ENCODE data around the gene SCGB3A2. TPM values are rescaled to one million over a fixed set of nuclear protein-coding genes. Genes with fewer than 3 reads are reported as not detected.
"Not testable (repeated sequence)": the region's sequence is repeated elsewhere in the genome, so short reads cannot be mapped to it uniquely, and the experiment has no call there.

SCGB3A2 gene
- total RNA-seq, 2 experiments from 2014 or later, result not detected

- intact Hi-C loops (cut with DNase I, micrococcal nuclease), result no loop called here
- no peaks in the 10 kb centered on the region for H3K9me3 Mint-ChIP-seq (ENCODE audit: low read depth)
- ATAC-seq (no peak), DNase-seq (no peak)
- H3K4me1 Mint-ChIP-seq, result no peaks in the 10 kb centered on the region
- CTCF ChIA-PET, result no interaction called here
- no peak overlapping the region for H3K4me3 Mint-ChIP-seq
- H3K27me3 Mint-ChIP-seq, result no peaks in the 10 kb centered on the region
- POLR2A ChIA-PET, result interaction anchor here (0.6 kb wide), 1 partner anchor 14 kb away, joined by 4 read pairs; no protein-coding TSS in a partner anchor
- no peak overlapping the region for H3K27ac Mint-ChIP-seq
- H3K36me3 Mint-ChIP-seq (ENCODE audit: low read depth), result no peaks in the 10 kb centered on the region
These were observed 9.4 kb upstream of the SCGB3A2 start for GRCh38 chr5:147869112-147869511.

- H3K4me3 Mint-ChIP-seq; intact Hi-C loops (cut with DNase I, micrococcal nuclease); H3K27ac Mint-ChIP-seq; H3K4me1 Mint-ChIP-seq; CTCF ChIA-PET; ATAC-seq; H3K36me3 Mint-ChIP-seq (ENCODE audit: low read depth); H3K27me3 Mint-ChIP-seq; POLR2A ChIA-PET; DNase-seq; H3K9me3 Mint-ChIP-seq (ENCODE audit: low read depth): not testable (repeated sequence)
These were observed 8.6 kb upstream of the SCGB3A2 start for GRCh38 chr5:147869892-147870291.

- ATAC-seq; POLR2A ChIA-PET; H3K27ac Mint-ChIP-seq; intact Hi-C loops (cut with DNase I, micrococcal nuclease); DNase-seq; H3K36me3 Mint-ChIP-seq (ENCODE audit: low read depth); H3K27me3 Mint-ChIP-seq; H3K9me3 Mint-ChIP-seq (ENCODE audit: low read depth); CTCF ChIA-PET; H3K4me3 Mint-ChIP-seq; H3K4me1 Mint-ChIP-seq: not testable (repeated sequence)
These were observed 6.4 kb upstream of the SCGB3A2 start for GRCh38 chr5:147871980-147872549.

- intact Hi-C loops (cut with DNase I, micrococcal nuclease); H3K27ac Mint-ChIP-seq; CTCF ChIA-PET; POLR2A ChIA-PET; H3K4me1 Mint-ChIP-seq; H3K4me3 Mint-ChIP-seq; H3K9me3 Mint-ChIP-seq (ENCODE audit: low read depth); H3K36me3 Mint-ChIP-seq (ENCODE audit: low read depth); H3K27me3 Mint-ChIP-seq; DNase-seq; ATAC-seq: not testable (repeated sequence)
These were observed 5.6 kb upstream of the SCGB3A2 start for GRCh38 chr5:147872744-147873435.

GRCh38 chr5:147874118-147874875 is 4.2 kb upstream of the SCGB3A2 start:
- ATAC-seq; H3K4me3 Mint-ChIP-seq; DNase-seq; H3K9me3 Mint-ChIP-seq (ENCODE audit: low read depth); H3K27ac Mint-ChIP-seq; H3K36me3 Mint-ChIP-seq (ENCODE audit: low read depth); CTCF ChIA-PET; H3K4me1 Mint-ChIP-seq; POLR2A ChIA-PET; intact Hi-C loops (cut with DNase I, micrococcal nuclease); H3K27me3 Mint-ChIP-seq: not testable (repeated sequence)

GRCh38 chr5:147874910-147875367 is 3.6 kb upstream of the SCGB3A2 start:
- no peak overlapping the region for H3K27ac Mint-ChIP-seq
- no peaks in the 10 kb centered on the region for H3K36me3 Mint-ChIP-seq (ENCODE audit: low read depth)
- H3K4me1 Mint-ChIP-seq, result no peaks in the 10 kb centered on the region
- ATAC-seq, result no peak
- intact Hi-C loops (cut with DNase I, micrococcal nuclease), result no loop called here
- ChIA-PET CTCF (interaction anchor here (0.6 kb wide), 1 partner anchor 334 kb away, joined by 3 read pairs; no protein-coding TSS in a partner anchor), POLR2A (no interaction called here)
- H3K9me3 Mint-ChIP-seq (ENCODE audit: low read depth), result no peaks in the 10 kb centered on the region
- H3K4me3 Mint-ChIP-seq, result no peak overlapping the region
- peaks cover 3% of the 10 kb centered on the region for H3K27me3 Mint-ChIP-seq
- no peak for DNase-seq

GRCh38 chr5:147876141-147876540 is 2.4 kb upstream of the SCGB3A2 start:
- no peak overlapping the region for H3K27ac Mint-ChIP-seq
- no peaks in the 10 kb centered on the region for H3K4me1 Mint-ChIP-seq
- H3K9me3 Mint-ChIP-seq (ENCODE audit: low read depth), result no peaks in the 10 kb centered on the region
- no peak overlapping the region for H3K4me3 Mint-ChIP-seq
- no peak for DNase-seq
- H3K27me3 Mint-ChIP-seq, result peaks cover 6% of the 10 kb centered on the region
- H3K36me3 Mint-ChIP-seq (ENCODE audit: low read depth), result no peaks in the 10 kb centered on the region
- CTCF ChIA-PET, result no interaction called here
- intact Hi-C loops (cut with DNase I, micrococcal nuclease), result no loop called here
- POLR2A ChIA-PET, result no interaction called here
- no peak for ATAC-seq

GRCh38 chr5:147876626-147877025 is 1.9 kb upstream of the SCGB3A2 start:
- POLR2A ChIA-PET, result no interaction called here
- Mint-ChIP-seq H3K36me3 (ENCODE audit: low read depth) (no peaks in the 10 kb centered on the region), H3K27me3 (peaks cover 6% of the 10 kb centered on the region), H3K9me3 (ENCODE audit: low read depth) (no peaks in the 10 kb centered on the region), H3K4me1 (no peaks in the 10 kb centered on the region), H3K4me3 (no peak overlapping the region), H3K27ac (no peak overlapping the region)
- CTCF ChIA-PET, result no interaction called here
- no peak for DNase-seq
- intact Hi-C loops (cut with DNase I, micrococcal nuclease), result no loop called here
- no peak for ATAC-seq

- DNase-seq (no peak), ATAC-seq (no peak)
- Mint-ChIP-seq H3K4me1 (no peaks in the 10 kb centered on the region), H3K9me3 (ENCODE audit: low read depth) (no peaks in the 10 kb centered on the region), H3K4me3 (no peak overlapping the region), H3K27me3 (peaks cover 6% of the 10 kb centered on the region), H3K27ac (no peak overlapping the region), H3K36me3 (ENCODE audit: low read depth) (no peaks in the 10 kb centered on the region)
- ChIA-PET CTCF (no interaction called here), POLR2A (no interaction called here)
- intact Hi-C loops (cut with DNase I, micrococcal nuclease), result no loop called here
These were observed 1.3 kb downstream of the SCGB3A2 start for GRCh38 chr5:147879784-147880183.

- ATAC-seq (no peak), DNase-seq (no peak)
- intact Hi-C loops (cut with DNase I, micrococcal nuclease), result no loop called here
- POLR2A ChIA-PET, result no interaction called here
- Mint-ChIP-seq H3K4me1 (no peaks in the 10 kb centered on the region), H3K27ac (no peak overlapping the region), H3K36me3 (ENCODE audit: low read depth) (no peaks in the 10 kb centered on the region), H3K27me3 (peaks cover 8% of the 10 kb centered on the region), H3K4me3 (no peak overlapping the region), H3K9me3 (ENCODE audit: low read depth) (no peaks in the 10 kb centered on the region)
- CTCF ChIA-PET, result no interaction called here
These were observed 2.0 kb downstream of the SCGB3A2 start for GRCh38 chr5:147880487-147880886.

- no peaks in the 10 kb centered on the region for H3K36me3 Mint-ChIP-seq (ENCODE audit: low read depth)
- H3K27me3 Mint-ChIP-seq, result peaks cover 8% of the 10 kb centered on the region
- ATAC-seq (no peak), DNase-seq (no peak)
- CTCF ChIA-PET, result no interaction called here
- POLR2A ChIA-PET, result no interaction called here
- H3K4me1 Mint-ChIP-seq, result no peaks in the 10 kb centered on the region
- intact Hi-C loops (cut with DNase I, micrococcal nuclease), result no loop called here
- no peaks in the 10 kb centered on the region for H3K9me3 Mint-ChIP-seq (ENCODE audit: low read depth)
- H3K27ac Mint-ChIP-seq, result no peak overlapping the region
- H3K4me3 Mint-ChIP-seq, result no peak overlapping the region
These were observed 4.2 kb downstream of the SCGB3A2 start for GRCh38 chr5:147882586-147883313.

Measured in activated CD4-positive, alpha-beta T cell treated with anti-CD3 and anti-CD28 coated beads for 36 hours (primary cell).